SK-N-MC (cell line): ENCODE data around the gene BID.

Experiments
- DNase-seq: peaks from one replicate; pipeline ENCODE4 v3.0.0-alpha.2; 2011; ENCODE audit warnings: low read depth, low spot score
- H3K27ac ChIP-seq: fragments of 200-600 bp; sonication (generic); 2 replicates; pipeline ENCODE4 v1.5.1; 2016; ENCODE audit warnings: mixed run types
- H3K36me3 ChIP-seq: fragments of 200-600 bp; sonication (generic); 2 replicates; pipeline ENCODE4 v1.6.1; 2017; ENCODE audit warnings: antibody characterized with exemption, low read length, mixed read lengths; ENCODE audit not compliant: insufficient read depth
- H3K4me3 ChIP-seq: fragments of 200-600 bp; sonication (generic); 2 replicates; pipeline ENCODE4 v1.5.1; 2016
- H3K9ac ChIP-seq: fragments of 200-600 bp; sonication (generic); 2 replicates; pipeline ENCODE4 v1.8.0; 2017; ENCODE audit warnings: mixed run types, mixed read lengths; ENCODE audit not compliant: insufficient read length
- H3K9me3 ChIP-seq: fragments of 200-600 bp; sonication (generic); 2 replicates; pipeline ENCODE4 v1.6.1; 2017; ENCODE audit warnings: low read depth, mild to moderate bottlenecking, antibody characterized with exemption, low read length, moderate library complexity, mixed read lengths
- EZH2 ChIP-seq: fragments of 200-600 bp; sonication (generic); IDR thresholded peaks from one replicate; pipeline ENCODE4 v1.6.1; 2017; ENCODE audit warnings: antibody characterized with exemption
- FOXP2 ChIP-seq: optimal IDR thresholded peaks from 2 replicates; pipeline ENCODE3; 2011; ENCODE audit warnings: mild to moderate bottlenecking, moderate library complexity; ENCODE audit not compliant: insufficient read depth; ENCODE audit errors: extremely low read length, control extremely low read depth
- POLR2AphosphoS5 ChIP-seq: IDR thresholded peaks from 2 replicates; pipeline ENCODE4 v1.6.1; 2012; ENCODE audit warnings: mild to moderate bottlenecking, low read depth, low read length, borderline replicate concordance

BID gene

DNA sequence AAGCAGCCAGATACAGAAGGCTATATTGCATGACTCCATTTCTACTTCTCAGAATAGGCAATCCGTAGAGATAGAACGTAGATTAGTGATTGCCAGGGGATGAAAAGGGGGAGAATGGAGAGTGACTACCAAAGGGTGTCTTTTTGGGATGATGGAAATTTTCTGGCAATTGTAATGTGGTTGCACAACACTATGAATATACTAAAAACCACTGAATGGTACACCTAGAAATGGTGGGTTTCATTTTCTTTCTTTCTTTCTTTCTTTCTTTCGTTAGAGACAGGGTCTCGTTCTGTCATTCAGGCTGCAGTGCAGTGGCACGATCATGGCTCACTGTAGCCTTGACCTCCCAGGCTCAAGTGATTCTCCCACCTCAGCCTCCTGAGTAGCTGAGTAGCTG, 54.4 kb downstream of the BID start:
- Histone ChIP-seq H3K9me3 (no peaks in the 10 kb centered on the region), H3K27ac (no peak overlapping the region), H3K9ac (no peak overlapping the region), H3K36me3 (no peaks in the 10 kb centered on the region), H3K4me3 (no peak overlapping the region)
- DNase-seq: no peak
- TF ChIP-seq POLR2AphosphoS5 (no peak), FOXP2 (no peak), EZH2 (no peak)

DNA sequence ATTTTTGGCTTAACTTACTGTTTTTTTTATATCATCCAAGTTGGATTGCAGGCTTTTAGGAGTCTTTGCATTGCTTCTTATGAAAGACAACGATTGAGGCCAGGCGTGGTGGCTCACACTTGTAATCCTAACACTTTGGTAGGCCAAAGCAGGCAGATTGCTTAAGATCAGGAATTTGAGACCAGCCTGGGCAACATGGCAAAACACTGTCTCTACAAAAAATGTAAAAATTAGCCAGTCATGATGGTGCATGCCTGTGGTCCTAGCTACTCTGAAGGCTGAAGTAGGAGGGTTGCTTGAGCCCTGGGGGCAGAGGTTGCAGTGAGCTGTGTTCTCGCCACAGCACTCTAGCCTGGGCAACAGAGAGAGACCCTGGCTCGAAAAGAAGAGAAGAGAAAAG, 56.6 kb downstream of the BID start:
- no peak overlapping the region for H3K9ac ChIP-seq
- no peak for DNase-seq
- H3K36me3 ChIP-seq: no peaks in the 10 kb centered on the region
- no peak overlapping the region for H3K4me3 ChIP-seq
- no peak for TF ChIP-seq FOXP2
- no peak for TF ChIP-seq POLR2AphosphoS5
- TF ChIP-seq EZH2: no peak
- H3K9me3 ChIP-seq: no peaks in the 10 kb centered on the region
- no peak overlapping the region for H3K27ac ChIP-seq

DNA sequence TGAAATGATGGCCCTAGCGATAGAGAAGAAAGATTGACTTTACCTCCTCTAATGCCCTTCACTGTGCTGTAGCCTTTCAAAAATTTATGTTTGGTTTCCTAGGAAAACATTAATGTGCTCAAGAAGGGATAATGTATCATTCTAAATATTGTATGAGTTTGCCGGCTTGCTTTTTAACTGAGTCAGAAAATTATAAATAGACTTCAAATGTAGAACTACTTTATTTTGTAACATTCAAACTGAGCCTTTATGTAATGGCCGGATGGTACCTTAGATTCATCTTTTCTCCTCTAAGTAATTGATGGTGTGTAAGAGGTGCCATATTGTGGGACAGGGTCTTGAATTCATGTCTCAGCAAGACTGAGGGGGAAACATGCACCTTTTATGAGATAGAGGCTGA, 57.7 kb downstream of the BID start:
- Histone ChIP-seq H3K4me3 (no peak overlapping the region), H3K9me3 (no peaks in the 10 kb centered on the region), H3K27ac (no peak overlapping the region), H3K9ac (no peak overlapping the region), H3K36me3 (no peaks in the 10 kb centered on the region)
- no peak for TF ChIP-seq EZH2
- TF ChIP-seq POLR2AphosphoS5: no peak
- TF ChIP-seq FOXP2: no peak
- DNase-seq: no peak

DNA sequence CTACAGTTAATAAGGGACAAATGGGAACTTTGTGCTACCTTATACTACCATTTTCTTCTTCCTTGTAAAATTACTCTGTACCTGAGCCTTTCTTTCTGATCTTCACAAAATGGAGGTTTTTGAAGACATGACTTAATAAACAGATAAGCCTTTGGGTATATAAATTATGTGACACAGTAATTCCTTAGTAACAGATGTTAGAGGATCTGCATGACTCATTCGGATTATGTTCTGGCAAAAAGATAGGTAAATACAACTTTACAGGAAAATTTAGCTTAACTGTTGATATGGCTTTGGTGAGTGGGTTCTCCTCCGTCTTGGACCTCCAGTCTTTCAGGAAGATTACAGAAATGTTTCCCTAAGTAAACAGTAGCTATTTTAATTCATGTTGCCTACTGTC, 61.8 kb downstream of the BID start:
- Histone ChIP-seq H3K9me3 (no peaks in the 10 kb centered on the region), H3K4me3 (no peak overlapping the region), H3K27ac (no peak overlapping the region), H3K36me3 (no peaks in the 10 kb centered on the region; the same call in 1 of the 2 replicates), H3K9ac (no peak overlapping the region)
- no peak for DNase-seq
- TF ChIP-seq EZH2: no peak
- no peak for TF ChIP-seq POLR2AphosphoS5
- TF ChIP-seq FOXP2: no peak

DNA sequence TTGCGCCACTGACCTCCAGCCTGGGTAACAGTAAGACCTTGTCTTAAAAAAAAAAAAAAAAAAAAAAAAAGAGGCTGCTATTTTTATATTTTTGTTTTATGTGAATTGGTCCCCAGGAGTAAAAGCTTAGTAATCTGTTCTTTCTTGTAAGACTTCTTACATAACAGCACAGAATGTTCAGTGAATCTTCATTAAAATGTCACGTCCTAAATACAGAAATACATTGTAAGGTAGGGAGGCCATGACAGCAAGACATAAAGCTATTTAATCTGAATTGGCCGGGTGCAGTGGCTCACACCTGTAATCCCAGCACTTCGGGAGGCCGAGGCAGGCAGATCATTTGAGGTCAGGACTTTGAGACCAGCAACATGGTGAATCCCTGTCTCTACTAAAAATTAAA, 64.2 kb downstream of the BID start:
- Histone ChIP-seq H3K9ac (no peak overlapping the region), H3K27ac (no peak overlapping the region), H3K36me3 (peaks cover 3% of the 10 kb centered on the region; the same call in 1 of the 2 replicates), H3K9me3 (no peaks in the 10 kb centered on the region), H3K4me3 (no peak overlapping the region)
- TF ChIP-seq POLR2AphosphoS5 (no peak), EZH2 (no peak), FOXP2 (no peak)
- no peak for DNase-seq

DNA sequence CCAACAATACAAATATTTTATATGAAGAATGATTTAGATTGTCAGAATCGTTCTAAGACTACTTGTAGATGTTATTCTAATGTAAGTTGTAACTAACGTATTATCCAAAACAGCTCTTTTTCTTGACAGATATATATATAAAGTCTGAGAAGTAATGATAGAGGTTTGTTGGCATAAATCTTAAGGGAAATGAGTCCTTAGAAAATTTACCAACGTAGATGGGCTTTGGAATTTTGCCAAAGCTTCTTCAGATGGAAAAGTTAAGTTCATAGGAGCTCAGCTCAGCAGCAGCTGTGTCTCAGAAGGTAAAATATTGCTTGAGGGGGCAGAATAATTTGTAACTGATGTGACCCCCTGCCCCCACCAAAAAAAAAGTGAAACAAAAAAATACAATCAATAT, 66.7 kb downstream of the BID start:
- Histone ChIP-seq H3K9me3 (no peaks in the 10 kb centered on the region), H3K4me3 (peak overlapping the region; percentile 63), H3K9ac (no peak overlapping the region), H3K36me3 (peaks cover 9% of the 10 kb centered on the region), H3K27ac (peak overlapping the region; percentile 65; the same call in 1 of the 2 replicates)
- DNase-seq: no peak
- TF ChIP-seq POLR2AphosphoS5 (no peak), EZH2 (no peak), FOXP2 (no peak)

DNA sequence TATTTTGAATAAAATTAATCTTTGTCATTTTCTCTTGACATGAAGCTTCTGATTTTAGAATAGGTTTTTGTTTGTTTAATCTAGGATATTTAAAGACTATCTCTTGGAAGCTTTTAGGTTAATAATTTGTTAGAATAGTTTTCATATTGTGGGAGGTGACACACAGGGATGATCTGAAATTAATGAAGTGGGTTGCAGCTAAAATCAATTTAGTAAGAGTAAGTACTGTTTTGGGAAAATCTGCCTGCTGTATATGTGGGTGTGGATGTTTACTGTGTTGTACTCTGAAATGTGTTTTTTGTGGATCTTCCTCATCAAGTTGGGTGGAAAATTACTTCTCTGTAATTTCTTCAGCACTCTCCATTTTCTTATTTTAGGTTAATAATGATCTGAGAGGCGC, 67.3 kb downstream of the BID start:
- DNase-seq: no peak
- Histone ChIP-seq H3K4me3 (peak overlapping the region; percentile 63), H3K27ac (peak overlapping the region; percentile 65), H3K36me3 (peaks cover 9% of the 10 kb centered on the region), H3K9ac (peak overlapping the region; percentile 65), H3K9me3 (no peaks in the 10 kb centered on the region)
- TF ChIP-seq FOXP2 (no peak), EZH2 (no peak), POLR2AphosphoS5 (no peak)

DNA sequence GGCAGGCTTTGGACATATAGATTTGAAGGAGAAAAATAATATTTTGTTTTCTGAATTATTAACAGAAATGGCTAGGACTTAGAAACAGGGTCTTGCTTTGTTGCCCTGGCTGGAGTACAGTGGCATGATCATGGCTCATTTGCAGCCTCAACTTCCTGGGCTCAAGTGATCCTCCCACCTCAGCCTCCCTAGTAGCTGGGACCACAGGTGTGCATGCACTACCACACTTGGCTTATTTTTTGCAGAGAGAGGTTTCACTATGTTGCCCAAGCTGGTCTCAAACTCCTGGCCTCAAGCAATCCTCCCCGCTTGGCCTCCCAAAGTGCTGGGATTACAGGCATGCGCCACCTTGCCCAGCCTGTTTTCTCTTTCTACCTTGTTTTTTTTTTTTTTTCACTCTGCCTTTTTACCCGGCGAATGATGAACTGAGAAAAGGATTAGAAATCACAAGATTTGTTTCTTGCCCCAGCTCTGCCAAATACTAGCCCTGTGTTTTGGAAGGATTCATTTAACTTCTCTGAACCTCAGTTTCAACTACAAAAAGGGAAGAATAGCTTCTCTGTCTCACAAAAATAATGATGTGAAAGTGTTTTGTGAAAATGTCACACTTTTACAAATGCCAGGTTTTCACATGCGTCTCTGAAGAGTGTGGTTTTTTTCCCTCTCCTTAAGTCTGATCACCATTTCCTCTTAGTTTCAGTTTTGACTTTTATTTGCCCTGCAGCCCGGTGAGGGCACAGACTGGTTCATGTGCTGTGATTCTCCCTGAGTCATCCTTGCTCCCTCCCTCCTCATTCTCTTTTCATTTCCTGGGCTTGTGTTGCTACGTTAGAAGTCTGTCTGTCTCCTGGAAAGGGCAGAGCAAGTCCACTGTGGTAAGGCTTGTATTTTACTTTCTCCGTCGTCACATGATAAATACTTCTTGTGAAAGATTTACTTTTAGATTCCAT, 68.0 kb downstream of the BID start:
- H3K27ac ChIP-seq: peak overlapping the region; percentile 65

More for the DNA sequence above, 68.0 kb downstream of the BID start:
- peak overlapping the region; percentile 65 for H3K9ac ChIP-seq
- H3K4me3 ChIP-seq: peak overlapping the region; percentile 63
- H3K9me3 ChIP-seq: no peaks in the 10 kb centered on the region
- H3K36me3 ChIP-seq: peaks cover 9% of the 10 kb centered on the region
- TF ChIP-seq EZH2: no peak
- TF ChIP-seq FOXP2: no peak
- no peak for TF ChIP-seq POLR2AphosphoS5
- no peak for DNase-seq
